Skeletal muscle cell (primary cell): Measurements from ENCODE around the gene TPH2.

Experiments
- DNase-seq: peaks from one replicate; pipeline ENCODE4 v3.0.0-alpha.2; 2010; ENCODE audit warnings: low read depth
- H3K4me3 ChIP-seq: 2 replicates; pipeline ENCODE4 v1.5.1; 2011; ENCODE audit warnings: low read depth, mild to moderate bottlenecking, control low read depth, low read length, moderate library complexity

TPH2 gene

GRCh38 chr12:72077111-72077820 is 138.6 kb downstream of the TPH2 start:
- DNase-seq: no peak
- H3K4me3 ChIP-seq: no peak overlapping the region

GRCh38 chr12:72081777-72082176 is 143.1 kb downstream of the TPH2 start:
- no peak overlapping the region for H3K4me3 ChIP-seq
- DNase-seq: no peak
